OCI-LY7 (cell line): ENCODE data around the gene ZC3HAV1L. TPM values are rescaled to one million over a fixed set of nuclear protein-coding genes. Genes with fewer than 3 reads are reported as not detected.

Experiments used
- BruUV-seq: library from RNA; stranded (reverse); fragments of 400-500 nt; replicated peaks from 2 replicates; lab custom pipeline; 2021; lab: Mats Ljungman, UMichigan
- CTCF ChIA-PET: fragments of 300-600 bp; sonication (Branson Sonifier 250); formaldehyde crosslinking; loops from one replicate; lab custom pipeline; 2022; ENCODE audit warnings: antibody characterized with exemption; ENCODE audit not compliant: unreplicated experiment; lab: Charles Lee
- POLR2A ChIA-PET: fragments of 300-600 bp; sonication (Branson Sonifier 250); formaldehyde crosslinking; loops from one replicate; lab custom pipeline; 2022; ENCODE audit warnings: antibody characterized with exemption; lab: Charles Lee
- DNase-seq: peaks from one replicate; pipeline ENCODE4 v3.0.0-alpha.2; 2015; ENCODE audit warnings: low spot score
- H2AFZ ChIP-seq: fragments of 200-600 bp; sonication (generic), shearing (Covaris generic); 2 replicates; pipeline ENCODE4 v1.6.1; 2014; ENCODE audit warnings: mild to moderate bottlenecking, antibody characterized with exemption, low read length, moderate library complexity
- H3K27ac ChIP-seq: fragments of 200-600 bp; sonication (generic); 2 replicates; pipeline ENCODE4 v1.5.1; 2014; ENCODE audit warnings: mixed run types, low read depth, mild to moderate bottlenecking, moderate library complexity, low read length, inconsistent platforms; ENCODE audit not compliant: poor library complexity, severe bottlenecking
- H3K36me3 ChIP-seq: fragments of 200-600 bp; sonication (generic); 2 replicates; pipeline ENCODE4 v1.6.1; 2014; ENCODE audit warnings: mild to moderate bottlenecking, antibody characterized with exemption, low read length, moderate library complexity, mixed read lengths; ENCODE audit not compliant: insufficient read depth
- H3K4me1 ChIP-seq: fragments of 200-600 bp; sonication (generic); 2 replicates; pipeline ENCODE4 v1.5.1; 2014; ENCODE audit warnings: mild to moderate bottlenecking, low read length; ENCODE audit not compliant: insufficient read depth, poor library complexity, severe bottlenecking
- H3K4me2 ChIP-seq: fragments of 200-600 bp; sonication (generic); 2 replicates; pipeline ENCODE4 v1.6.1; 2014; ENCODE audit warnings: mild to moderate bottlenecking, low read length
- H3K4me3 ChIP-seq: fragments of 200-600 bp; sonication (generic); 2 replicates; pipeline ENCODE4 v1.5.1; 2014; ENCODE audit warnings: mild to moderate bottlenecking, low read depth, low read length; ENCODE audit not compliant: poor library complexity, severe bottlenecking
- H3K79me2 ChIP-seq: fragments of 200-600 bp; sonication (generic); 2 replicates; pipeline ENCODE4 v1.6.1; 2016; ENCODE audit warnings: low read depth, mild to moderate bottlenecking, low read length, moderate library complexity, mixed read lengths; ENCODE audit not compliant: insufficient read depth
- H3K9me2 ChIP-seq: fragments of 200-600 bp; sonication (generic); 2 replicates; pipeline ENCODE4 v1.6.1; 2016; ENCODE audit warnings: mild to moderate bottlenecking, low read length, mixed read lengths; ENCODE audit not compliant: insufficient read depth
- H3K9me3 ChIP-seq: fragments of 200-600 bp; sonication (generic); 2 replicates; pipeline ENCODE4 v1.6.1; 2014; ENCODE audit warnings: mild to moderate bottlenecking, mixed run types, low read length, mixed read lengths
- H4K20me1 ChIP-seq: fragments of 200-600 bp; sonication (generic); 2 replicates; pipeline ENCODE4 v1.6.1; 2014; ENCODE audit warnings: mild to moderate bottlenecking, antibody characterized with exemption, low read length, moderate library complexity, mixed read lengths; ENCODE audit not compliant: insufficient read depth
- CTCF ChIP-seq: fragments of 200-600 bp; sonication (generic); conservative IDR thresholded peaks from 2 replicates; pipeline ENCODE4 v1.5.1; 2014; ENCODE audit warnings: mild to moderate bottlenecking, antibody characterized with exemption, low read length, moderate library complexity, mixed read lengths
- EZH2phosphoT487 ChIP-seq: fragments of 200-600 bp; sonication (generic); IDR thresholded peaks from 2 replicates; pipeline ENCODE4 v1.6.1; 2018; ENCODE audit warnings: low read depth, borderline replicate concordance, mild to moderate bottlenecking, mixed run types, antibody characterized with exemption, low read length, moderate library complexity, mixed read lengths
- intact Hi-C: fragments of 100-400 bp; cut with micrococcal nuclease; formaldehyde crosslinking; loops from one replicate; pipeline ENCODE4 v1.10.0; 2022; ENCODE audit not compliant: unreplicated experiment
- total RNA-seq, 2 experiments: library from RNA; depleted of rRNA in 1 of 2; stranded (reverse); fragments of >200 nt in 1 of 2; shearing (Covaris generic) in 1 of 2; gene quantifications; 2 replicates each; pipeline ENCODE4 v1.2.3, GENCODE V29; 2014 to 2022

Gene ZC3HAV1L
- total RNA-seq, 2 experiments from 2014 or later, result not detected

- Histone ChIP-seq H3K4me3 (no peak overlapping the region), H3K4me2 (no peak overlapping the region), H2AFZ (no peak overlapping the region), H3K36me3 (no peaks in the 10 kb centered on the region), H3K27ac (no peak overlapping the region), H3K79me2 (no peaks in the 10 kb centered on the region), H4K20me1 (no peaks in the 10 kb centered on the region), H3K9me2 (no peaks in the 10 kb centered on the region), H3K4me1 (no peaks in the 10 kb centered on the region), H3K9me3 (no peaks in the 10 kb centered on the region)
- ChIA-PET CTCF (no interaction called here), POLR2A (interaction anchor here (0.7 kb wide), 1 partner anchor 11 kb away, joined by 5 read pairs; no protein-coding TSS in a partner anchor)
- no TSS peak for BruUV-seq
- DNase-seq, result no peak
- no peak for TF ChIP-seq EZH2phosphoT487
- TF ChIP-seq CTCF, result no peak
- intact Hi-C loops, result no loop called here
Measured at GRCh38 chr7:139022286-139022685, 13.6 kb downstream of the ZC3HAV1L start.

- Histone ChIP-seq H3K4me2 (no peak overlapping the region), H3K9me2 (no peaks in the 10 kb centered on the region), H2AFZ (no peak overlapping the region), H3K27ac (no peak overlapping the region), H3K79me2 (no peaks in the 10 kb centered on the region), H3K36me3 (no peaks in the 10 kb centered on the region), H3K9me3 (no peaks in the 10 kb centered on the region), H3K4me3 (no peak overlapping the region), H4K20me1 (no peaks in the 10 kb centered on the region), H3K4me1 (no peaks in the 10 kb centered on the region)
- intact Hi-C loops, result no loop called here
- no TSS peak for BruUV-seq
- DNase-seq, result no peak
- ChIA-PET POLR2A (interaction anchor here (0.6 kb wide), 1 partner anchor 990 kb away, joined by 3 read pairs; no protein-coding TSS in a partner anchor), CTCF (no interaction called here)
- TF ChIP-seq CTCF (no peak), EZH2phosphoT487 (no peak)
Measured at GRCh38 chr7:139018910-139019309, 16.9 kb downstream of the ZC3HAV1L start.

GRCh38 chr7:139016931-139017511 is 18.8 kb downstream of the ZC3HAV1L start:
- intact Hi-C loops, result loop anchor here (1.0 kb wide), 2 partner anchors 58 to 110 kb away; no protein-coding TSS in a partner anchor
- H3K27ac ChIP-seq, result no peak overlapping the region
- ChIA-PET CTCF (no interaction called here), POLR2A (interaction anchor here (0.6 to 1.0 kb wide), 5 partner anchors 43 to 1074 kb away, joined by 3 to 6 read pairs (median 3); no protein-coding TSS in a partner anchor)
- no peaks in the 10 kb centered on the region for H3K79me2 ChIP-seq
- TF ChIP-seq EZH2phosphoT487 (no peak), CTCF (peak; percentile 86)
- no peak overlapping the region for H3K4me2 ChIP-seq
- no peaks in the 10 kb centered on the region for H3K36me3 ChIP-seq
- H3K9me2 ChIP-seq, result no peaks in the 10 kb centered on the region
- H3K4me3 ChIP-seq, result no peak overlapping the region
- H4K20me1 ChIP-seq, result no peaks in the 10 kb centered on the region
- H3K4me1 ChIP-seq, result no peaks in the 10 kb centered on the region
- BruUV-seq, result no TSS peak
- no peaks in the 10 kb centered on the region for H3K9me3 ChIP-seq
- no peak overlapping the region for H2AFZ ChIP-seq
- peak; percentile 73 for DNase-seq
